HG02798 (cell line): ENCODE results near the gene KCNJ15.

Experiments
- ATAC-seq: cut with Tn5 transposase; IDR thresholded peaks from one replicate; pipeline ENCODE4 v1.9.1; 2021; ENCODE audit warnings: mild to moderate bottlenecking; ENCODE audit not compliant: unreplicated experiment, poor library complexity

KCNJ15 gene

DNA sequence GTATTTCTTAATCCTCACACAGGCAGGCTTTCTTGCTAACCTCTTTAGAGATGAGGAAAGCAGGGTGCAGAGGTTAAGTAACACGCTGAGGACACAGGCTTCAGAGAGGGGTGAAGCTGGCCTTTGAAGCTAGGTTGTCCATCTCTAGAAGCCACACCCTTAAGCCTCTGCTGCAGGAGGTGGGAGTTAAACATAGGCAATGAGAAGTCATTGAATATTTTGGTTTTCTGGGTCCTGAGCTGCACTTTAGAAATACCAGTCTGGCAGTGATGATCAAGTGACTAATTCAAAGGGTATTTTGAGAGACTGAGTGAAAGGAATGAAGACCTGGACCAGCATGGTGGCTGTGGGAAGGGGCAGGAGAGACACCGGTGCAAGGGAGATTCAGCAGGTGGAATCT lies 9.9 kb downstream of the KCNJ15 start:
- ATAC-seq, result no peak

DNA sequence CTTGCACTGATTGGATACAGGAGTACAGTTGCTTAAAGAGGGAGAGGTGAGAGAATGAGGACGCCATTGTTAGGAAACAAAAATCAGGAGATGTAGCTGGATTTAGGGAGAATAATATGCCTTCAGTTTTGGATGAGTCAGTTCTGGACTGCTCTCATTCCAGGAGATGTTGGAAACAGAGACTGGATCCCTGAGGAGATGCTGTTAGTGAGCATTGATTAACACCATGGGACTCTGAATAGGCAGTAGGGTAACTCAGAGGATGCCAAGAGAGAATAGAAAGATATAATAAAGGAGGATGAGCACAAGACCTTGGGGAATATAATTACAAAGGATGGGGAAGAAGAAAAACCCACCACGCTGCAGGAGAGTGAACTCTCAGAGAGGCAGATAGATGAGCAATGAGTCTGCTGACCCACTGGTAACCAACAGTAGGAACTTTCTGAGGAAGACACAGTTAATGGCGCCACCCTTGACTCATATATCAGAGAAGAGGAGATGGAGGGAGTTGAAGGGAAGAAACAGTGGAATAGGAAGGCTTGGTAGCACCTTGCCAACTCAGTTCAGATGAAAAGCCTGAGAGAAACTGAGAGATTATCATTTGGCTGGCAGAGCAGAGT lies 10.5 kb downstream of the KCNJ15 start:
- ATAC-seq, result no peak

DNA sequence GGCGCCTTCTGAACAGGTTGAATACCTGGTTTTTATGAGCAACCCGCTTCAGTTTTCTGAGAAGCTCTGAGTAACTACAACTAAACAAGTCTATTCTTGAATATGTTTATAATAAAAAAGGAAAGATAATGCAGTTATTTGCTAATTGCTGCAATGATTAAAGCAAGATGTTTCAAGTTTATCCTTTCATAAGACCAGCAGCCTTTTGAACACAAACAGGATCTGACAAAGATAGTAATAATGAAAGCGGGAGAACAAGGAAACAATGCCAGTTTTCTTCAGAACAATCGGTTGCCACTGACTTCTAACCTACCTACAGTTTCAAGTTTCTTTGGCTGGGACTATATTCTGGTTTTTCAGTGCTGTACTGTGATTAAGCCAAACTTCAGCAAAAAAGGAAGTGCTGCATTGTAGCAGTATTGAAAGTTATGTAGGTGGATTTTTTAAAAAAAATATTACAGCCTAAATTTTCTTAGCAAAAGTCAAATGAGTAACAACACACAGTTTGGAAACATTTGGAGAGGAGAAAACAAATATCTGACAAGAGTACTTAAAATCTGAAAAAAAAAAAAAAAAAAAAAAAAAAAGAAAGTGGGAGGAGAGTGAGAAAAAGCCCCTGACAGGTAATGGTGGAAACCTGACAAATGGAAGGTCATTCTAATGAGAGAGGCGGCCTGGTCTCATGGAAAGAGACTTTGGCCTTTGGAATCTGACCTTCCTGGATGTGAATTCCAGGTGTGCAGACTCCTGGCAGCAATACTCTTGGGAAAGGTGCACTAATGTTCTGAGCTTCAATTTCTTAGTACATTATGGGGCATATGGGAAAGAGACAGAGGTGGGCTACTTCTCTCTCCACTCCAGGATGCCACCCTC lies 11.4 kb downstream of the KCNJ15 start:
- ATAC-seq, result no peak

DNA sequence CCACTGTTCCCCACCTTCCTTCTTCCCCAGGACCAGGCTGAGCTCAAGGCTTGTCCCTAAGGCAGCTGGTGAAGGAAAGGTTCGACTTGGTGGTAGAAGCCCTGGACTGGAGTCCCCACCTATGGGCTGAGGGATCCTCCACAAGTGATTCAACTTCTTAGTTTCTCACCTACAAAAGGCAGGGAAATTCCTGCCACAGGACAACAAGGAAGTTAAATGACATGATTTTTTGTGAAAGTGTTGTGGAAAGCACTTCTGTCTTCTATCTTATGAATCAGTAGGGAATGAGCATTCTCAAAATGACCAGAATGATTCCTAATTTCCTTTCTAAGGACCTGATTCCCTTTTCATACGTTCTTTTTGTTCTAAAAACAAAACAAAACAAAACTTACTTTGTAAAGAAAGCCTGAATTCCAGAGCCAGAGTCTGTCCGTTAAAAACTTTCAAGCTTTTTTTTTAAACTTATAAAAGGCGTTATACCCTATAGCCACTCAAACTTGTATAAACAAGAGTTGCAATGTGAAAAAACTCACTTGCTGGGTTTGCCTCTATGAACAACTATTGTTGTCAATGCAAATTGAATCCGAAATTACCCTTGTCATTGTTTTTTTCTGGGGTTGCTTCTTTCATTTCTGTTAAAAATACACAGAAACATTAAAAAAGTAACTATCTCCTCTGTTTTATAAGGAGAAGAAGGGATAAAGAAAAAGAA lies 12.2 kb downstream of the KCNJ15 start:
- peak; percentile 44 for ATAC-seq

DNA sequence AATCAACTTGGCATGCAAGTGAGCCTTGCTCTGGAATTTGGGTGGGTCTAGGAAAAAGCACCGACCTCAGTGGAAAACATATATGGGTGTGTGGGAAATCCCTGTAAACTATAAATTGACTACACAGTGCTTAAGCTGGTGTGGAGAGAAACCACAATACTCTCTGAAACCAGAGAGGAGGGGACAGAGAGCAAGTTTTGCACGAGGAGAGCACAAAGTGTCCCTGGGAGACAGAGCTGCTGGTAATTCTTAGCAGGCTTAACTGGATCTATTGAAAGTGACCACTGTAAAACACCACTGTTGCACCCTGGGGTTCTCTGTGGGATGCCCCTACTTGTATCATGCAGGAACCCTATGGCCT lies 12.8 kb downstream of the KCNJ15 start:
- ATAC-seq, result peak; percentile 79

DNA sequence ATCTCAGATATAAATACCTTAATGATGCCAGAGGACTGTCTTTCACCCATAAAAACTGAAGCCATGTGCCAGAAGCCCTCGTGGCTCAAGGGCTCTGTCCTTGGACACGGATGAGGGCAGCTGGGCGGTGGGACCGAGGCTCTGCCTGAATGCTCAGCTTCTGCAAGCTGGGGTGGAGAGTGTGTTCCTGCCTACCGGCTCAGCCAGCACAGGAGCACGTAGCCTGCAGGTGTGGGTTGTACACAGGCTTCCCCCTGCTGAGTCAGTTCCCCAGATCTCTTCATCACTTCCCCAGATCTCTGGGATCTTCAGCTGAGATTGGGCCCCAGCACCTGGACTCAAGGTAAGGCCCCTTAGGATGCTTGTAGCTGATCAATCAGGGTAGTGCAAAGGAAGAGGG lies 15.4 kb downstream of the KCNJ15 start:
- ATAC-seq, result no peak

DNA sequence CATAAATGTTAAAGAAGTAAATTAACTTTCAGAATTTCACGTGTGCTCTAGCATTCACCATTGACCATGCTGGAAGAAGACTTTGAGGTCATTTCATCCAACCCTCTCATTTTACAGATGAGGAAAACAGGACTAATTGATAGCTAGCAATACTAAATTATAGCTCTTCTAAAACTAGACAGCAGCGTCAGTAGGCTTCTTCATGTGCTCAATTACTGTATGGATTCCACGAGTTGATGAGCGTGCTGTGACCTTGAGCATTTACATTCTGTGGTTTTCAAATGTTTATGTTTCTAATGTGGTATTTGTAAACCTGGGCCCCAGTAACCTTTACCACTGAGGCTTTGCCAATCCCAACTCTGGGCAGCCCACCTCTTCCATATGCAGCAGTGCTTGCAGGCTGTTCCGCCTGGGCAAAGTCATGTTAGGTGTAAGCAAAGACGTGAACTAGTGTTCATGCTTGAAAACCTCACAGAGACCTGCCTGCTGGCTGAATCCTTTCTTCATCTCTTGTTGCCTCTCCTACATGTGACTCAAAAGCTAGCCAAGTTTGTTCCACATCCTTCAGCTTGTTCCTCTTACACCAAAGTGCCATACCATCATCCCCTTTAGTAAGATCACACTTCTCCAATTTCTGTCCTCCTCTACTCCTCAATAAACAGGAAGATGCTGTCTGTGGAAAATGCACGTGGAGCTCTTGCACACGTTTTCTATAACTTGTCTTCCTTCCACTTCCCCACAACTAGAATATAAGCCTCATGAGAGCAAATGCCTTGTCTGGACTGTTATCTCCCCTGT lies 17.2 kb downstream of the KCNJ15 start:
- no peak for ATAC-seq

DNA sequence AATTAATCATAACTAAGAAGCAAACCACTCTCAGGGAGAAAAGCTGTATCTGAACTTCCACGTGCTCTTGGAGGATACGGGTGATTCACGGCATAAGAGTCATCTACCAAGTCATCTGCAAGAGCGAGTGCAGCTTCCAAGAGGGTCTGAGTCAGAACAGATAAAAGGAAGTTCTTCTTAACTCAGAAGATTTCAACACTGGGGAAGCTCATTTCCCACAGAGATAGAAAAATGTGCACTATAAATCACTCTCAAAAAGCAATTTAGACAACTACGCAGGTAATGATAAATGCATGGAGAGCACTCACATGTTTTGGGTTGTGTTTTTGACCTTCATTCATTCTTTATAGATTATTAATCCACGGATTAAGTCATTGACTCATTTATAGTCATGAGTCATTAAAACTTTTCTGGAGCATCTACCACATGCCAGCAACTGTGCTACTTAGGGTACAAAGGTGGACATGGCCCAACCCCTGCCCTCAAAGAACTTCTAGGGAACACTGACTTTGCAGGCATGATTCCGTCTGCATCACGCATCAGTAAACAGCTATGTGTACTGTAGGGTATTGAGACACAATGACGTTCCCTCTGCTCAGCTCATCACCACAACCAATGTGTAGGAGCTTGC lies 20.8 kb downstream of the KCNJ15 start:
- no peak for ATAC-seq

DNA sequence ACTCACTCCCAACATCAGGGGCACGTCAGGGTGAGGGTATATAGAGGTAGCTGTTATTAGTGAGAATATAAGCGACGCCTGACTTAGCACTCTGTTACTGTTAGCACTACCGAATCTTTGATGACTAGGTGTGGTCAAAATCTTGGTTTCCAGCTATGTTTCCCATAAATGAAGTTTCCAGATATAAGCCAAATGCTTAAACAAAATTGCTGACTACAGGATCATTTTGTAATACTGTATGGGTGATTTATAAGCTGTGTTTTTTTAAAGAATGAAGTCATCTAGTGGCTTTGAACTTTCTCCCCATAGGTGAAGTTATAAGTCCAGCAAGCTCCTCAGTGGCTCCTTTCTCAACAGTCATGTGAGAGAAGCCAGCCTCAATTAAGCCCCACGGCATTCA lies 23.7 kb downstream of the KCNJ15 start:
- no peak for ATAC-seq

DNA sequence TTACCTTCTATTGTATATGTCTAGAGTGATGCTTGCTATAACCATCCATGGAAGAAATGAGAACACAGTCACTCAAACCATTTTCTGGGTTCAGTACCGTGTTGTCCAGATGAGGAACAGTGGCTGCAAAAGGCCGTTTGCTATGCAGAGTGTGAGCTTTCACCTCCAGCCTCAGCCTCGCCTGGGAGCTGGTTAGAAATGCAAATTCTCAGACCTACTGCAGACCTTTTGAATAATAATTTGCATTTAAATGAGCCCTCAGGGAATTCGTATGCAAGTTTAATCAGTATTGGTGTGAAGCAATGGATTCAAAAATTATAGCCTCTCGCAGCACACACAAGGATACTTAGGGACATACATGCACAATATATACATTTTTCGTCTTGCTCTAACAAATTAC lies 24.1 kb downstream of the KCNJ15 start:
- ATAC-seq, result no peak

DNA sequence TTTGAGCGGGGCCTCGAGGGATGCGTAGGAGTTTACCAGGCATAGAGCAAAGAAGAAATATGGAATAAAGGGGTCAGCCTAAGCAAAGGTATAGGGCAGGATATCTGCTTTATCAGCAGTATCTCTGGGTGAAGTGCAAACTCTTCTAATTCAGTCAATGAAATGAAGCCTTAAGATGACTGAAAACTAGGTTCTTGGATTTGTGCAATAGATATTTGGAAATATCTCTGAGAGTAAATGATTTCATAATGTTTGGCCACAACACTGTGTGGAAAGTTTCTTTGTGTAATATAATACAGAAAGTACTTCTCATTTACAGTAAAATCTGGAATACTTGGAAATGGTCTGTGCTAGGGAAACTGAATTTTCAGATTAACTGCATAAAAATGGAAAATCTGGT lies 26.1 kb downstream of the KCNJ15 start:
- no peak for ATAC-seq

DNA sequence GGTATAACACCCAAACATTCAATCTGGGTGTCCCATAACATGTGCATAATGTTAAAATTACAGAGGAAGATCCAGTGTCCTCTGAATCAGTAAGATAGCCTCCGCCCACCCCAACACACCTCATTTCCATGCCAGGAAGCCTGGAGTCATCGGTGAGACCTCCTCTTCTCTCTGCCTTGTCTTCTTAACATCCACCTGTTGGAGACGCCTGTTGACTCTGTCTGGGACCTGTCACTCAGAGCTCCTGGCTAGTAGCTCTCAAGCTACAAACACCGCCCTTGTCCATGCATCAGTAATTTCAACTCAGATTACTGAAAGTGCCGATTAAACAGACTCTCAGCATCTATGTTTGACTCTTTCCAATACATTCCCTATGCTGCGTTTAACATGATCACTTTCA lies 27.4 kb downstream of the KCNJ15 start:
- no peak for ATAC-seq

DNA sequence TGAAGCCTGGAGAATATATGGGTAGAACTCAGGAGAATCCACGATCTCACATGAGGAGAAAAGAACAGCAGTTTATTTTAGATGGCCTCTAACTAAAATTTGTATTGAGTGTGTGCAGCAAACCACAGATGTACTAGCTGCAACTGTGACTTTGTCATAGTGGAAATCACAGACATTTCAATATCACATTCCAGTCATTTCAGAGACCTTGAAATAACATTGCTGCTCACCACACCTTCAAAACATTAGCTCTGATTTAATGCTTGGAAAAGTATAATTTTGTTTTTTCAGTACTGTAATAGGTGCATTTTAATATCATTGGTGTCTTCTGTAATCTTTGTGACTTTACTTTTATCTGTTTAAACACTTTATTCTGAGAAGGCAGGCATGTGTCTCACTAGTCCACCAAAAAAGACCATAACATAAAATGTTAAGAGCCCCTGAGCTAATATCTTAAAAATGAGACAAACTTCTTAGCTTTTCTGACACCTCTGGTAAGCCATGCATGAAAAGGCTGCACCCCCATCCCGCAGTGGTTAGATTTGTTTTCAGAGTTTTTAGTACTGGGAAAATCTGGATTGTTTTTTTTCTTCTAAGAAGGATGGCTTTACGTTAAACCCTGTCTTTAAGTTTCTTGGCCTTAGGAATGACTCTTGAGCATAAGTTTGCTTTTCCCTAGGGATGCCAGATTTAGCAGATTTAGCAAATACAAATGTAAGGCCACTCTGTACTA lies 30.1 kb downstream of the KCNJ15 start:
- ATAC-seq, result no peak

DNA sequence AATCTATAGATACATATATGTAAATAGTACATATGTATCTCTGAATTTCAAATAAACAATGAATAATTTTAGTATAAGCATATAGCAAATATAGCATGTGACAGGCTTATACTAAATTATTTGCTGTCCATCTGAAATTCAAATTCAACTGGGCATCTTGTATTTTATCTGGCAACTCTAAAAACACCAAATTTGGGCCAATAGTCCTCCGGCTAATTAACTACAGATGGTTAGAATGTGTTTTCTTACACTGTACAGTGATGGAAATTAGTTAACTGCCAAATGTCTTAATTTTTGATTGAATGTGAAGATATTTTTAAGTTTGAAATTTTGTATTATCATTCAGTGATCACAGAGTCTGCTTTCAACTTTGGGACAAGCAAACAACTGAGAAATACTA lies 30.7 kb downstream of the KCNJ15 start:
- ATAC-seq, result no peak

DNA sequence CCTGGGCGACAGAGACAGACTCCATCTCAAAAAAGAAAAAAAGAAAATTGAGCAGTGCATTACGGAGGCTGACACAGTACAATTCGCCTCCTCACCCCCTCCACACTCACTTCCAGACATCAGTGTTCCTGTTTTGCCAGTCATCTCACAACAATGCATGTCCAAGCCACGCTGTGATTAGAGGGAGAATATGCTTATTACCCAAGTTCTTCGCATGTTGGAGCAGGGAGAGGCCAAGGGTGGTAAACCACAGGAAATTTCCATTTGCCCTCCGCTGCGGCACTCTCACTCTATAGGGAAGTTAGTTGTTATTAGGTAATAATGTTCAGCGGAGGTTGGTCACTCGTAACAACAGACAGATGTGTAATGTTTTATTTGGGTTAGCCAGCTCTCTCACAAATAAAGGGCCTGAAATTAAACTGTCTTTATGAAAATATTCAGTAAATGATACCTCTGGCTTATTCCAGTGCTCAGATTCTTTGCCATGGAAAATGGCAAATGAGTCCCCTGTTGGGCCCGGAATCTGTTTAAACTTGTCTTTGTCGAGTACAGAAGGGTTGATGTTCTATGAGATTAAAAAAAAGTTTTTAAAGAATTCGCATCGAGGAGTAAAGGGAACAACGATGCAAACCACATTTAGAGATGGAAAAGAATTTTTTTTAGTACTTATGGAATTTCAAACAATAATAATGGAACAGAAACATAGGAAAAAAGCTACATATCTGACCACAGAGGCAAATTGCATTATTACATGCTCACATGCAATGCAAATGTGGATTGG lies 33.1 kb downstream of the KCNJ15 start:
- no peak for ATAC-seq

DNA sequence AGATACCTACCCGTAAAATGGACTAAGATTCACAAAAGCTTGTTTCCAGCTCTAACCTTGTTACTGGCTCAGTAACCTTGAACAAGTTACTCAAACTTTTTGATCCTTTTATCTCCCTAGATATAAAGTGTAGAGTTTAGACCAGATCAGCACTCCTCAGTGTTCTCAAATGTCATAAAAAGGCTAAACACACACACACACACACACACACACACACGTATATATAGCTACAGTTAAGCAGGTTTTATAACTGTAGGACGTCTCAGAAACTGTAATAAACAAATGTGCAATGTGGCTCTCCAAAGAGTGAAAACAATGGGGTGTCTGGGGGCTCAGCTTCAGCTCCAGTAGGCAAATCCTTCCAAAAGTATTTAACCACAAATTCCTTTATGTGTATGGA lies 34.0 kb downstream of the KCNJ15 start:
- no peak for ATAC-seq

DNA sequence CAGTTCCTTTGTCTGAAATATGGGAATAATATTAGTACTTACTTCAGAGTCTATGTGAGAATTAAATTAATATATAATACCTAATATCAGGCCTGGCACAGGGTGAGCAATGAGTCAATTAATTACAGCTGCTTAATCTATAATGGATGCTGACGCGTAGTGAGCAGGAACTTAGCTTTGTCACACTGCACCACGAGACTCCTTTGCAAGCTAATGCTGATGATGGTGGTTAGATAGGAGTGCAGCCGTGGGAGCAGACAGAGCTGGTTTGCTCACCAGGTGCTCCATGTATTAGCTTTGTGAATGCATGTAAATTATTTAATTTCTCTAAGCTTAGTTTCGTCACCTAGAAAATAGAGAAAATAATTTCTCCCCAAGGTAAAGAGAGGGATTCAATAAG lies 35.1 kb downstream of the KCNJ15 start:
- ATAC-seq, result no peak

DNA sequence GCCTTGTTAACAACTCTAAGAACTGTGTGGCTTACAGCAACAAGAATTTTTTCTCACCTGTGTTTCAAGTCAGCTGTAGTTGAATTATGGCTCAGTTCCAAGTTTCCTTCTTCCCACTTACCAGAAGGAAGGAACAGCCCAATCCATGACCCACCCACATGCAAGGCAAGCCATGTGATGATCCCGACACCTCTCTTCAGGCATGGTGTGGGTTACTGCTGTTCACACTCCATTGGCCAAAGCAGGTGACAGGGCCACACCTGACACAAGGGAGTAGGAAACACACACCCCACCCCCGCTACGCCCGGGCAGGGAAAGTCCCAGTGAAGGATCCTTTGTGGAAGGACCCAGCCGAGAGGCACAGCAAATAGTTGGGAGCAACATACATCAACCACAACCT lies 36.3 kb downstream of the KCNJ15 start:
- ATAC-seq, result no peak

DNA sequence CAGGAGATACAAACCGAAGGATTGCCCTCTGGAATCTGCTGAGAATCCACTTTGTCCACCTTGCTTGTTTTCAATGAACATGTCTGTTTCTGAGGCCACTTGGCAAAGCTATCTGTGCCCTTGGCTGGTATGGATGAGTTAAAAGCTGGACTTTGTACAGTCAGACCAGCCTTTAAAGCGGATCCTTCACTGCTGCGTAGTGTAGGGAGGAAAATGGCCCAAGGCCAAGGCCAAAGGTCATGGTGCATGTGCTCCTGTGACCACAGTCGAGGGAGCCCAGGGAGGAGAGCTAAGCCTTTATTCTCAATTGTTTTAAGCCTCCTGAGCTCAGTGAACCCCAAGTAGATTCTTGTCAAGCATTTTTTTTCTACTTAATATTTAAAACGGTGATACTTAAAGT lies 37.0 kb downstream of the KCNJ15 start:
- no peak for ATAC-seq
